Ammon's horn (tissue), 1 donor: ENCODE data around the gene EHBP1.

ENCODE experiments used
- DNase-seq: peaks from one replicate; pipeline ENCODE4 v3.0.0-alpha.2; 2016; ENCODE audit warnings: low spot score

Gene EHBP1

DNA sequence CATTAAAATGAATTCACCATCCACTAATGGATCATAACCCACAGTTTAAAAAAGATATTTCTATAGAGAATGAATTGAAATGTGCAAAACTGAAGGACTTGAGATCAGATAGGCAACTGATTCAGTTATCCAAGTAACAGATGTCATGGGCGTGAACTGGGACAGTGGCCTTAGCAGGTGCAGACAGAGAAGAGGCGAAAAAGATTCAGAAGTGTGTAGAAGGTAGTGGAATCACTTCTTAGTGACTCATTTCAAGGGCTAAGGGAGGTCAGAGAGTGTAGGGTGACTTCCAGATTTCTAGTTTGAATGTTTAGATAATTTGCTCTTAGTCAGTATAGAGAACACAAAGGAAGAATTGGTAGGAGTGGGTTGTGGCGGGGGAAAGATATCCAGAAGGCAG is 79.7 kb downstream of the EHBP1 start:
- no peak for DNase-seq

GRCh38 chr2:62785810-62786597 is 80.5 kb downstream of the EHBP1 start:
- DNase-seq, result no peak

GRCh38 chr2:62787386-62787785 is 81.9 kb downstream of the EHBP1 start:
- peak; percentile 77 for DNase-seq

DNA sequence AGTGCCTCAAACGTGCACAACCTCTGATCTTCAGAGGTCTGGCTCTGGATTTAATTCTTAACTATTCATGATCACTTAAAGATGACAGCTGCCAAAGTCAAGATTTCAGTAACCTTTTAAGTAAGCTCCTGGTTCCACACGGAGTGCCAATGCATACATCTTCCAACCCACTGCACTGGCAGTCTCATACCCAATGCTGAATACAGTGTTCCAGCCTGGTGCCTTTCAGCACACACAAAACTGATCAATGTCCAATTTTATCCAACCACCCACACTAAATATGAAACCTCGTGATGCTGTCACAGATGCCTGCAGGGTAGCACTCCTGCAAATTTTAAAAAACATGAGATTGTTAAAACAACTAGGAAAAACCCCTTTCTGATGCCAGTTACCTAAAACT is 84.0 kb downstream of the EHBP1 start:
- DNase-seq, result peak; percentile 52

- DNase-seq, result no peak
These were observed 84.4 kb downstream of the EHBP1 start for GRCh38 chr2:62789918-62790317.

GRCh38 chr2:62792408-62792807 is 86.9 kb downstream of the EHBP1 start:
- DNase-seq, result no peak

DNA sequence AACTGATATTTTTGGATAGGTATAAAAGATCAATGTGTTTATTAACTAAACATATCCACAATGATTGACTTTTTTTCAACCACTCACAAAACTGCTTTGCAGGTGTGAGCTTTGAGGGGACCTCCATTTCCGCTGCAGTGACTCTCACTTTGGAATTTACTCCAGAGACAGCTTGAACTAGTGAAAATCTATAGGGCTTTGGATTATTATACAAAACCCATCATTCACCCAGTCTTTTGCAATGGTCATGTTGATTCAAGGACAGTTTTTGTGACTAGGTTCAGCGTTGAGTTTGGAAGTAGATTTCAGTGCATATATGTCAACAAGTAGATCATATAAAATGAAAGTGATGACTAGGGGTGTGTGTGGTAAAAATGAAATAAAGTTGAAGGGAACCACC is 87.7 kb downstream of the EHBP1 start:
- DNase-seq, result no peak

DNA sequence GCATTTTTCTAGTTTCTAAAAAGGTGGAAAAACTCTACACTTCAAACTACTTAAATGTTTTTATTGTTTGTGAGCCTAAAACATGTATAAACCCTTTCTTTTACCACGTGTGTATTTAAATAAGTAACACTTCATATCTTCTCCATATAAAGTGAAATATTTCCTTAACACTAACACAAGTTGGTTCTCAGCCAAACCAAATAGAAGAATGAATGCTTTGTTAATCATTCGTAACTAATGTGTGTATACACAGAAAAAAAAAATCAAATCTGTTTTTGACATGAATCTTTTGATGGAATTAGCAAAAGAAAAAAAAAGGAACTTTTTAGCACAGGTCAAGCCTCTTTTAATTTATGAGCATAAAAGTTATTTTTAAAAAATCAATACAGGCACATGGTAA is 89.3 kb downstream of the EHBP1 start:
- DNase-seq, result no peak

GRCh38 chr2:62795341-62795740 is 89.8 kb downstream of the EHBP1 start:
- no peak for DNase-seq

DNA sequence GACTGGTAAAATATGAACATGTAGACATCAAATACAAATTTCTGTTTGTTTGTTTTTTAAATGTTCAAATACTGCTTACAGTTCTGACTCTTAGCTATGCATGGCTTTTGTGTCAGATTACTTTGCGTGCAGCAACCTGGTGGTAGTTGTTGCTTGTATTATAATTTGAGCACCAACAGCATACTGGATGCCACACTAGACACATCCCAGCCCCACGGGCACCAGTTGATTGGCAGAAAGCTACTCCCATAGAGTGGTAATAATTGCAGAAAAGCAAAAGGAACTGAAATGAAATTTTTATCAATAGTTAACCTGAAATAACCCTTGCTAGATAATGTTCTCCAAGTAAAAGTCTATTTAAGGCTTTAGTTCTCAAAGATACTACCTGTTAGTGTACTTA is 91.6 kb downstream of the EHBP1 start:
- no peak for DNase-seq

- DNase-seq, result no peak
These were observed 95.1 kb downstream of the EHBP1 start for GRCh38 chr2:62800618-62801017.

DNA sequence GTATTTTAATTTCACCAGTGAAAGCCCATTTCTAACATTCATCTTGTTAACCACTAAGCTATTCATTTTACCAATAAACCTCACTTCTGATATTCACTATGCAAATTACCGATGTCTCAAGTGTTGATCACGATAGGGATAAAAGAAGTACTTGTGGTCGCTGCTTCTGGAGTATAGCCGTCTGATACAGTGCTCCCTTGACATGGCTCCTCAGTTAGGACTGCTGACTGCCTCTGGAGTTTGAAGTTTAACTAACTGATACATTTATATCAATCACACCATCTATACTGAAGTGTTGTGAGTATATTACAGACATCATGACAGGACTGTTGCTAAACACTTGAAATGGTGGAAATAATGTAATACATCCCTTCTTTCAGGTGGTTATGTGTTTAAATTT is 95.6 kb downstream of the EHBP1 start:
- DNase-seq, result no peak

DNA sequence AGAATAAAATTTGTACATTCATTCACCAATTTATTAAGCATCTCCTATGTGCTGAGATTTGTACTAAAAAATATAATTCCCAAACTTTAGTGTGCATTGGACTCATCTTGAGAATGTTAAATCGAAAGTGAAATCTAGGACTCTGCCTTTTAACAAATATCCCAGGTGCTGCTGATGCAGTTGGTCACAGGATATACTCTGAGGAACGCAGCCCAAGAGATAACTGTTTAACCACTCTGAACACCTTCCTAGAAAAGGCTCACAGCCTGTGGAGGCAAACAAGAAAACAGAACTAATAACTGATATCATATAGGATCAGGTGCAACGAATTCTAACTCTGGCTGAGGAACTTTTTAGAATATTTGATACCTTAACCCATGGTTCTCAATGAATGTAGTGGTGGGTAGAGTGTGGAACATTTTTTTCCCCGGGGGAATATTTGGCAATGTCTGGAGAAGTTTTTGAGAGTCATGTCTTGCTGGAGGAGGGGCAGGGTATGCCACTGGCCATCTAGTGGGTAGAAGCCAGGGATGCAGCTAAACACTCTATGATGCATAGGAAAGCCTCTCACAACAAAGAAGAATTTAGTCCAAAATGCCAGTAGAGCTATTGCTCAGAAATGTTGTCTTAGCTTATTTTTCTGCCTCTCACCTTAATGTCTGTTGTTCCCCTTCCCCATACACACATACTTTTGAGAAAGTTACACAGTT is 96.5 kb downstream of the EHBP1 start:
- DNase-seq, result no peak

- no peak for DNase-seq
These were observed 98.4 kb downstream of the EHBP1 start for GRCh38 chr2:62803961-62804360.

DNA sequence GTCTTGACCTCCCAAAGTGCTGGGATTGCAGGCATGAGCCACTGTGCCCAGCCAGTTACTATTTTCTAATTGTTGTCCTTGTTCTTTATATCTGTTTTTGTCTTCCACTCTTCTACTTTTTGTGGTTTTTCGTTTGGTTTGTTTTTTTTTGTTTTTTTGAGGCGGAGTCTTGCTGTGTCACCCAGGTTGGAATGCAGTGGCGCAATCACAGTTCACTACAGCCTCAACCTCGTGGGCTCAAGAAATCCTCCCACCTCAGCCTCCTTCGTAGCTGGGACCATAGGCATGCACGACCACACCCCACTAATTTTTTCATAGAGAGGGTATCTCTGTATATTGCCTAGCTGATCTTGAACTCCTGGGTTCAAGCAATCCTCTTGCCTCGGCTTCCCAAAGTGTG is 100.7 kb downstream of the EHBP1 start:
- no peak for DNase-seq

GRCh38 chr2:62808554-62808953 is 103.0 kb downstream of the EHBP1 start:
- no peak for DNase-seq

- no peak for DNase-seq
These were observed 105.6 kb downstream of the EHBP1 start for GRCh38 chr2:62811086-62811485.

DNA sequence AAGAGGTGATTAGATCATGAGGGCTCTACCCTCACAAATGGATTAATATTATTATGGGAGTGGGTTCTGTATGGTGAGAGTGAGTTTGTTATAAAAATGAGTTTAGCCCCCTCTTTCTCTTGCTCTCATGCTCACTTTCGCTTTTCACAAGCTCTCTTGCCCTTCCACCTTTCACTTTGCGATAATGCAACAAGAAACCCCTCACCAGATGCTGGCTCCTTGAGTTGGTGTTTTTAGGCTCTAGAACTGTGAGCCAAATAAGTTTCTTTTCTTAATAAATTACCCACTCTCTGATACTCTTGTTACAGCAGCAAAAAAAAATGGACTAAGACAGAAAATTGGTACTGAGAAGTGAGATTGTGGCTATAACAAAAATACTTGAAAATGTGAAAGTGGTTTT is 106.5 kb downstream of the EHBP1 start:
- DNase-seq, result no peak

DNA sequence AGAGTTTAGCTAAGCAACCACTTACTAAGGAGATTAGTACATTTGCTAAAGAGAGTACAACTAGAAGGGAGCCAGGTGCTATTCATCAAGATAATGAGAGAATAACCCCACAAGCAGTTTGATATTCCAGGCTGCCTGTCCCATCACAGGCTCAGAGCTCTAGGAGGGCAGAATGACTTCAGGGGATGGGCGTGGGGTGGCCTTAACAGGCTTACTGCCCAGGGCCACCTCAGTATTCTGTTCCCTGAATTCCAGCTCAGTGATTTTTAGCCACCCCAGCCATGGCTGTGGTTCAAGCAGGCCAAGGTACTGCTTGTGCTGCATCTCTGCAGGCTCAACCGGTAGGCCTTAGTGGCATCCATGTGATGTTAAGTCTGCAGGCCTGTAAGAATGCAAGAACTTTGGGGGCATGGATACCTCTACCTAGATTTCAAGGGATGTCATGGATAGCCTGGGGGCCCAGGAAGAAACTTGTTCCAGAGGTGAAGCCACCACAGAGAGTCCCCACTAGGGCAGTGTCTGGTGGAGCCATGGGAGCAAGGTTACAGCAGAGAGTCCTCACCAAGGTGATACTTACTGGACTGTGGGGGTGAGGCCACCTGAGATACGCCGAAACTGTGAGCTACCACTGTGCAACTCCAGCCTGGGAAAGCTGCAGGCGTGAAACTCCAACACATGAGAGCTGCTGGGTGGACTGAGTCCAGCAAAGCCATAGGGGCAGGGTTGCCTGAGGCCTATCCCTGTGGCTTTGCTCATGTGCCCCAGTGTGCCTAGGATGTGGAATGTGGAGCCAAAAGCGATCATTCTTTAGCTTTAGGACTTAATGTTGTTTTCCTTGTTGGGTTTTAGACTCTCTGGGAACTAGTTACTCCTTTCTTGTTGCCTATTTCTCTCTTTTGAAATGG is 107.7 kb downstream of the EHBP1 start:
- no peak for DNase-seq

GRCh38 chr2:62814123-62814522 is 108.6 kb downstream of the EHBP1 start:
- no peak for DNase-seq

DNA sequence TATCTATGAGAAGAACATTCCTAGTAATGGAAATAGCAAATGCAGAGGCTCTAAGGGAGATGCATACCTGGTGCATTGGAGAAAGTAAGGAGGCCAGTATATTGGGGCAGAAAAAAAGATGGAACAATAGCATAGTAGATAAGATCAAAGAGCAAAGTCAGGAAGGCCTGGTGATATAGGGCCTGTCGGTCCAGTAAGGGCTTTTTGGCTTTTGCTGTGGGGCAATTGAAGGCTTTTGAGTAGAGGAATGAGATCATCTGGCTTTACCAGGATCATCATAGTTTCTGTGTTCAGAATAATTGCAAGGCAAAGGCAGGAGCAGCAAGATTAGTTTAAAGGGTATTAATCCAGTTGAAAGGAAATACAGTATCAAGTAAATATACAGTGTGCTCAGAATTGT is 111.8 kb downstream of the EHBP1 start:
- no peak for DNase-seq

DNA sequence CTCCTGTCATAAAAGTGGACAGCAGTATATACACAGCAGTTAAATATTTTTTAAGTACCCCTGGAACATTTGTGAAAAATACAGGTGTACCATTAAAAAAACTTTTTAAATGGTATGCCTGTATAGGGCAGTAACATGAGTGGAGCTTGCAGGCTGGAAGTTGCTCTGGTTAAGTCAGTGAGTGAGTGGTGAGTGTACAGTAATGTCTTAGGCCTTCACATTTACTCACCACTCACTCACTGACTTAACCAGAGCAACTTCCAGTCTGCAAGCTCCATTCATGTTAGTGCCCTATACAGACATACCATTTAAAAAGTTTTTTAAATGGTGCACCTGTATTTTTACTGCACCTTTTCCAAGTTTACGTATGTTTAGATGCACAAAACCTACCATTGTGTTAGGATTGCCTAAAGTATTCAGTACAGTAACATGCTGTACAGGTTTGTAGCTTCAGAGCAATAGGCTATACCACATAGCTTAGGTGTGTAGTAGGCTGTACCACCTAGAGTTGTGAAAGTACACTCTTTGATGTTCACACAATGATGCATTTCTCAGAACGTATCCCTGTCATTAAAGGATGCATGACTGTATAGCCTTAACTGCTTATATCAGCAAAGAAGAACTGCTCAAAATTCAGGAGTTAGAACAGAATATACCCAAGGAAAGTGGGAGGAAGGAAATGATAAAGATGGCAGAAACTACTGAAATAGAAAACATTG is 112.6 kb downstream of the EHBP1 start:
- no peak for DNase-seq
